Measurements from ENCODE around the gene DNAH8. TPM values are rescaled to one million over a fixed set of nuclear protein-coding genes. Genes with fewer than 3 reads are reported as not detected.

The DNAH8 gene
- total RNA-seq, 1 donor from 2014 or later, result not detected

DNA sequence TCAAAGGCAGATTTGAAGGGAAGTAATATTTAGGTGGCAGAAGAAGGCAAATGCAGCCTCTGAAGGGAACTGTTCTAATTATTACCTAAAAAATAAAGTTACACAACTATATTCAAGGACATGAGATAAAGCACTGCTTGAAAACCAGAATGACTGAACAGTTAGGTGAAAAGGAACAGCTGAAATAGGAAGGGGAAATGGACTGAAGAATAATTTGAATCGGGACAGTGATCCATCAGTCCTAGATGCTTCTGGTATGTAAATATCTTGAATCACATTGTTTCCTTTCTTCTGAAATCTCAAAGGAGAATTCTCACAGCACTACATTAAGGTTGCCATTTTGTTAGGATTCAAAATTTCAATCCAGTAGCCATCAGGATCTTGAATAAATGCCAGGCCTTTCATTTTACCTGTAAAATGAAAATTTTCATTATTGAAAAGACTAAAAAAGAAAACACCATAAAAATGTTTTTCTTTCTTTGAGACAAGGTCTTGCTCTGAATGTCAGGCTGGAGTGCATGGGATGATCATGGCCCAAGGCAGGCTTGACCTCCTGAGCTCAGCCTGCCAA, 38.1 kb upstream of the DNAH8 start:
- no peaks in the 10 kb centered on the region for H3K4me1 Mint-ChIP-seq (ENCODE audit: low read depth, unreplicated experiment)
- TF ChIP-seq EZH2 (IDR thresholded peaks at IDR 0.05; ENCODE audit: insufficient read depth, low read length), result no peak
- H2AFZ ChIP-seq (ENCODE audit: low read depth, low read length), result no peak overlapping the region
- no peaks in the 10 kb centered on the region for H3K79me2 ChIP-seq (ENCODE audit: insufficient read depth, low read length)
- H3K9ac ChIP-seq (ENCODE audit: low read length), result no peak overlapping the region
- no peak overlapping the region for H3K27ac ChIP-seq (ENCODE audit: low read depth, low read length)
- H3K27me3 ChIP-seq (ENCODE audit: insufficient read depth, low read length), result no peaks in the 10 kb centered on the region
- no peaks in the 10 kb centered on the region for H3K4me1 ChIP-seq (ENCODE audit: insufficient read depth, low read length)
- no peaks in the 10 kb centered on the region for H3K9me3 ChIP-seq (ENCODE audit: insufficient read depth, low read depth, low read length)
- no peaks in the 10 kb centered on the region for H3K9me3 Mint-ChIP-seq (ENCODE audit: unreplicated experiment)
- H4K20me1 ChIP-seq (ENCODE audit: insufficient read depth, low read length), result peaks cover 5% of the 10 kb centered on the region
- no peak overlapping the region for H3K4me2 ChIP-seq (ENCODE audit: low read length)
- no peak overlapping the region for H3K4me3 ChIP-seq (ENCODE audit: insufficient read depth, low read depth, low read length)
- DNase-seq (ENCODE audit: low read depth) (no peak), FAIRE-seq (no peak)
- peaks cover 31% of the 10 kb centered on the region for H3K36me3 ChIP-seq (ENCODE audit: insufficient read depth, low read length)
- H3K4me3 Mint-ChIP-seq (ENCODE audit: unreplicated experiment), result no peak overlapping the region
- H3K36me3 Mint-ChIP-seq (ENCODE audit: low read depth, unreplicated experiment), result peaks cover 23% of the 10 kb centered on the region
- H3K27ac Mint-ChIP-seq (ENCODE audit: unreplicated experiment), result no peak overlapping the region
- H3K27me3 Mint-ChIP-seq (ENCODE audit: low read depth, unreplicated experiment), result no peaks in the 10 kb centered on the region

DNA sequence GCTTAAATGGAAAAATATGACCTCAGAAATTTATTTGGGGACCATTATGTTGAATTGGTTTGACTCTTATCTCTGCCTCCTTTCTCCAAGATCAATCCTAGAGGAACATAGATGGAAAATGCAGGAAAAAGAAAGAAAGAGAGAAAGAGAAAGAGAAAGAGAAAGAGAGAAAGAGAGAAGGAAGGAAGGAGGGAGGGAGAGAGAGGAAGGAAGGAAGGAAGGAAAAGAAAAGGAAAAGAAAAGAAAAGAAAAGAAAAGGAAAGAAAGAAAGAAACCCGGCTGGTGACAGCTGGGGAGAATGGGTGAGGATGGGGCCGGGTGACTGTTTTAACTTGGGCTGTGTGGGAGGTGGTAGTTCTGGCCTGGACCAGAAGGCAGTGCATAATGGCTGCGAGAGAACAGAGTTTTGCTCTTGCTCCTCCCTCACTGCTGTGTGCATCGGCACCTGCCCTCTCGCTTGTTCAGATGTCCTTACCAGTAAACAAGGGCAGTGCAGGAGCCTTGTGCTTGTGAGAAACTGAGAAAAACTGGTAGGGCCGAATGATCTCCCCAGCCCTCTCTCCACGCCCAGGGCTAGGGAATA, 36.8 kb upstream of the DNAH8 start:
- H3K4me1 Mint-ChIP-seq (ENCODE audit: low read depth, unreplicated experiment), result no peaks in the 10 kb centered on the region
- H3K27ac Mint-ChIP-seq (ENCODE audit: unreplicated experiment), result no peak overlapping the region
- Histone ChIP-seq H3K79me2 (ENCODE audit: insufficient read depth, low read length) (no peaks in the 10 kb centered on the region), H3K4me1 (ENCODE audit: insufficient read depth, low read length) (no peaks in the 10 kb centered on the region), H3K9me3 (ENCODE audit: insufficient read depth, low read depth, low read length) (no peaks in the 10 kb centered on the region), H3K27ac (ENCODE audit: low read depth, low read length) (no peak overlapping the region), H3K36me3 (ENCODE audit: insufficient read depth, low read length) (peaks cover 40% of the 10 kb centered on the region), H3K4me2 (ENCODE audit: low read length) (no peak overlapping the region), H3K27me3 (ENCODE audit: insufficient read depth, low read length) (no peaks in the 10 kb centered on the region), H4K20me1 (ENCODE audit: insufficient read depth, low read length) (peaks cover 5% of the 10 kb centered on the region), H3K9ac (ENCODE audit: low read length) (no peak overlapping the region), H2AFZ (ENCODE audit: low read depth, low read length) (no peak overlapping the region), H3K4me3 (ENCODE audit: insufficient read depth, low read depth, low read length) (no peak overlapping the region)
- FAIRE-seq (no peak), DNase-seq (ENCODE audit: low read depth) (no peak)
- H3K4me3 Mint-ChIP-seq (ENCODE audit: unreplicated experiment), result no peak overlapping the region
- TF ChIP-seq EZH2 (IDR thresholded peaks at IDR 0.05; ENCODE audit: insufficient read depth, low read length), result no peak
- TF ChIP-seq, protein P1, sequence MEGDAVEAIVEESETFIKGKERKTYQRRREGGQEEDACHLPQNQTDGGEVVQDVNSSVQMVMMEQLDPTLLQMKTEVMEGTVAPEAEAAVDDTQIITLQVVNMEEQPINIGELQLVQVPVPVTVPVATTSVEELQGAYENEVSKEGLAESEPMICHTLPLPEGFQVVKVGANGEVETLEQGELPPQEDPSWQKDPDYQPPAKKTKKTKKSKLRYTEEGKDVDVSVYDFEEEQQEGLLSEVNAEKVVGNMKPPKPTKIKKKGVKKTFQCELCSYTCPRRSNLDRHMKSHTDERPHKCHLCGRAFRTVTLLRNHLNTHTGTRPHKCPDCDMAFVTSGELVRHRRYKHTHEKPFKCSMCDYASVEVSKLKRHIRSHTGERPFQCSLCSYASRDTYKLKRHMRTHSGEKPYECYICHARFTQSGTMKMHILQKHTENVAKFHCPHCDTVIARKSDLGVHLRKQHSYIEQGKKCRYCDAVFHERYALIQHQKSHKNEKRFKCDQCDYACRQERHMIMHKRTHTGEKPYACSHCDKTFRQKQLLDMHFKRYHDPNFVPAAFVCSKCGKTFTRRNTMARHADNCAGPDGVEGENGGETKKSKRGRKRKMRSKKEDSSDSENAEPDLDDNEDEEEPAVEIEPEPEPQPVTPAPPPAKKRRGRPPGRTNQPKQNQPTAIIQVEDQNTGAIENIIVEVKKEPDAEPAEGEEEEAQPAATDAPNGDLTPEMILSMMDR (IDR thresholded peaks at IDR 0.05; ENCODE audit: insufficient read depth, low read depth, low read length), result no peak
- no peaks in the 10 kb centered on the region for H3K9me3 Mint-ChIP-seq (ENCODE audit: unreplicated experiment)
- no peaks in the 10 kb centered on the region for H3K27me3 Mint-ChIP-seq (ENCODE audit: low read depth, unreplicated experiment)
- H3K36me3 Mint-ChIP-seq (ENCODE audit: low read depth, unreplicated experiment), result peaks cover 26% of the 10 kb centered on the region

DNA sequence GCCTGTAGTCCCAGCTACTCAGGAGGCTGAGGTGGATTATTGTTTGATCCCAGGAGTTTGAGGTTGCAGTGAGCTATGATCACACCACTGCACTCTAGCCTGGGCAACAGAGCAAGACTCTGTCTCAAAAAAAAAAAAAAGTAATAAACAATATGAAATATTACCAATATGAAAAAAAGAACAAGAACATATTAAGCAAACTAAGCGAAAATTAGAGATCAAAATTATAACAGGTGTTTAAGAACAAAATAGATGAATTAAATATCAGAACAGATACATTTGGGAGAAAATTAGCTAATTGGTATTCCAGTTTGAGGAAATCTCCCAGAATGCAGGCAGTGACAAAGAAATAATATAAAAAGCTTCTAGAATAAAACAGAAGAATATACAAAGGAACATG, 35.4 kb upstream of the DNAH8 start:
- H2AFZ ChIP-seq (ENCODE audit: low read depth, low read length), result no peak overlapping the region
- no peaks in the 10 kb centered on the region for H3K4me1 ChIP-seq (ENCODE audit: insufficient read depth, low read length)
- H3K36me3 Mint-ChIP-seq (ENCODE audit: low read depth, unreplicated experiment), result peaks cover 23% of the 10 kb centered on the region
- no peak overlapping the region for H3K4me3 ChIP-seq (ENCODE audit: insufficient read depth, low read depth, low read length)
- H3K9ac ChIP-seq (ENCODE audit: low read length), result no peak overlapping the region
- no peak overlapping the region for H3K4me3 Mint-ChIP-seq (ENCODE audit: unreplicated experiment)
- H3K9me3 Mint-ChIP-seq (ENCODE audit: unreplicated experiment), result no peaks in the 10 kb centered on the region
- FAIRE-seq (no peak), DNase-seq (ENCODE audit: low read depth) (no peak)
- H3K27ac Mint-ChIP-seq (ENCODE audit: unreplicated experiment), result no peak overlapping the region
- H4K20me1 ChIP-seq (ENCODE audit: insufficient read depth, low read length), result peaks cover 5% of the 10 kb centered on the region
- TF ChIP-seq, protein P1 (IDR thresholded peaks at IDR 0.05; ENCODE audit: insufficient read depth, low read depth, low read length), result no peak
- no peak for TF ChIP-seq EZH2 (IDR thresholded peaks at IDR 0.05; ENCODE audit: insufficient read depth, low read length)
- H3K9me3 ChIP-seq (ENCODE audit: insufficient read depth, low read depth, low read length), result no peaks in the 10 kb centered on the region
- no peaks in the 10 kb centered on the region for H3K79me2 ChIP-seq (ENCODE audit: insufficient read depth, low read length)
- no peaks in the 10 kb centered on the region for H3K4me1 Mint-ChIP-seq (ENCODE audit: low read depth, unreplicated experiment)
- no peak overlapping the region for H3K27ac ChIP-seq (ENCODE audit: low read depth, low read length)
- no peaks in the 10 kb centered on the region for H3K27me3 ChIP-seq (ENCODE audit: insufficient read depth, low read length)
- no peak overlapping the region for H3K4me2 ChIP-seq (ENCODE audit: low read length)
- H3K27me3 Mint-ChIP-seq (ENCODE audit: low read depth, unreplicated experiment), result no peaks in the 10 kb centered on the region
- peaks cover 44% of the 10 kb centered on the region for H3K36me3 ChIP-seq (ENCODE audit: insufficient read depth, low read length)
